NCI-H1436 (cell line): ENCODE data around the gene AKR1A1.
"Not testable (repeated sequence)": the region's sequence is repeated elsewhere in the genome, so short reads cannot be mapped to it uniquely, and the experiment has no call there.

ENCODE experiments used
- DNase-seq: peaks from one replicate; lab custom pipeline; 2025; lab: John Stamatoyannopoulos, UW

Gene AKR1A1

DNA sequence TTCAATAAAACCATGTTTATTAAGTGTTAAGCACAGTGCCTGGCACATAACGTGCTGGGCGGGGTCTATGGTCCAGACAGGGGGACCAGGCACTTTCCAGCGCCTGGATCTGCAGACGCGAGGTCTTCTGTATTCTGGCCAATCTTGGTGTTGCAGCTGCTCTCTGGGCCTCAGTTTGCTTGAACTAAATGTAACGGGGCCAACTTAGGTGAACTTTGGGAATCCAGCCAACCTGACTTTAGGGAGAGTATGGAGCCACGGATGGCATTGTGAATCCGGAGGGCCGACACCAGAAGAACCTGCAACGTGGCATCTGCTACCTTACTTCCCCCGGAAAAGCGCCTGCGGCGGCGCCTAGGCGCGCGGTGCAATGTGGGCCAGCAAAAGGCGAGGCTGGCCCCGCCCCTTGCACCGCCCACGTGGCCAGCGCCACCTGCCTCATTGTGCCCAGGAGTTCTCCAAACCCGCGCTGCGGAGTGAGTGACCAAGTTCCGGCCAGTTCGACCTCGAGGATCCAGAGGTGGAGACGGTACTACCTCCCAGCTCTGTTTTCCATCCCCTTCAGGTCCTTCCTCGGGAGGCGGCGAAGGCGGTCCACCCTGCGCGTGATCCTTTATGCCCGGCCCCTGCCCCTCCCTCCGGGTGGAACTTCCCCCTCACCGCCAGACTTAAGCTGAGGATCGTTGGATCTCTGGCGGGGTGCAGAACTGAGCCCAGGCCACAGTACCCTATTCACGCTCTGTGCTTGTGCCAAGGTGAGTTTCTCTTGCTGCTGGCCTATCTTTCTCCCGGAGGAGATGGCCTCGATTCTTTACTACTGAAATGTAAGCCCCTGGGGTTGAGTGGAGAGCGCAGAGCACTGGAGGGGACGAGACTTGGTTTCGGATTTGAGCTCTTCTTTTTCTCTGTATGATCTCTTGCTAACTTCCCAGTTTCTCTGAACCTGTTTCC, at the start of gene AKR1A1:
AKR1A1 (plus strand) TSS at position 426 of the 951 bp plus-strand sequence. CDS start 10,969 bp downstream, outside the sequence.
- DNase-seq: peak; percentile 90

DNA sequence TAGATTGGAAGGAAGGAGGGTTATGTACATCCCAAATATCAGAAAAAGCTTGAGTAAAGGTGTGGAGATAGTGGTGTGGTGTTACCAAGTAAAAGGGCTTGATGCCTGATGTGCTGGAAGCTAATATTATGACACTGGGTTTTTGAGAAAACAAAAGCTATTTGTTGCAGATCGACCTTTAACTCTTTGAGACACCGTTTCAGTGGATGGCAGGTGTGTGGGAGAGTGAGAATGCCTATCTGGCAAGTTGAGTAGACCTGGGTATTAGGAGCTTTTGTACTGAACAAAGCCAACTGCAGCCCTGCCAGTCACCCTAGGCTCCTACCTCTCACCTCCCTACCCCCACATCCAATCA, 49.1 kb upstream of the AKR1A1 start:
- DNase-seq: no peak

DNA sequence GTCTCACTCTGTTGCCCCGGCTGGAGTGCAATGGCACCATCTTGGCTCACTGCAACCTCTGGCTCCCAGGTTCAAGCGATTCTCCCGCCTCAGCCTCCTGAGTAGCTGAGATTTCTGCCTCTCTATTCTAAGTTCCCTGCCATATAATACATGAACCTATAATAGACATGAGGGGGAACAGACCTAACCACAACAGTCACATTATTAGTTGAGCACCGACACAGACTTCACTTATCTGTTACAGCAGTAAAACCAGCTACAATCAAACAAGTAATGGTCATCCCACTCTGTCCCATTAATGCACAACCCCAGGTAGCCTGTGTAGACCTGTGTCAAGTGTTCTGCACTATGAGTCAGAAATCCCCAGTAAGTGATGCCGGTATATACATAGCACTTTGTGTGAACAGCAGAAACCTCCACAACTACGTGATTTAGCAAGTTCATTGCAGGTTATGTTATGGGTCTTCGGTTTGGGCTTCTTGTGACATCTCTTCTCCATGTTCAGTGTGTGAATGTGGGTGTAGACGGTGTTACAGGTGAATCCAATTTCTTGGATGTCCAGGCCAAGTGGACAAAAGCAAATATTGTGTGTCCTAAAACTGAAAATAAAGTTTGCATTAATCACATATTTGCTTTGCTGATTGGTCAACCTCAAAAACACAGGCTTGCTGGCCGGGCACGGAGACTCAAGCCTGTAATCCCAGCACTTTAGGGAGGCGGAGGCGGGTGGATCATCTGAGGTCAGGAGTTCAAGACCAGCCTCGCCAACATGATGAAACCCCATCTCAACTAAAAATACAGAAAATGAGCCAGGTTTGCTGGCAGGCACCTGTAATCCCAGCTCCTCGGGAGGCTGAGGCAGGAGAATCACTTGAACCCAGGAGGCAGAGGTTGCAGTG, 46.9 kb upstream of the AKR1A1 start:
- no peak for DNase-seq

DNA sequence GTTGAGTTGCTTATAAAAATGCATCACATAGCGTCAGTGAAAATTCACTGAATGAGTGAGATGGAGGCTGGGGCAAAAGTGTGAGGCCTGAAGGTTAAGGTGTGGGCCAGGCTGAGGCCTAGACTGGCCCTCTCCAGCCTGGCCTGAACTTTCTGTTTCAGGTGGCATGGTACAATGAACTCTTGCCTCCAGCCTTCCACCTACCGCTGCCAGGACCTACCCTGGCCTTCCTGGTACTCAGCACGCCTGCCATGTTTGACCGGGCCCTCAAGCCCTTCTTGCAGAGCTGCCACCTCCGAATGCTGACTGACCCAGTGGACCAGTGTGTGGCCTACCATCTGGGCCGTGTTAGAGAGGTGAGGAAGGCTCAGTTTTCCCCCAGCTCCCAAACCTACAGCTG, 43.4 kb upstream of the AKR1A1 start:
- DNase-seq: no peak

DNA sequence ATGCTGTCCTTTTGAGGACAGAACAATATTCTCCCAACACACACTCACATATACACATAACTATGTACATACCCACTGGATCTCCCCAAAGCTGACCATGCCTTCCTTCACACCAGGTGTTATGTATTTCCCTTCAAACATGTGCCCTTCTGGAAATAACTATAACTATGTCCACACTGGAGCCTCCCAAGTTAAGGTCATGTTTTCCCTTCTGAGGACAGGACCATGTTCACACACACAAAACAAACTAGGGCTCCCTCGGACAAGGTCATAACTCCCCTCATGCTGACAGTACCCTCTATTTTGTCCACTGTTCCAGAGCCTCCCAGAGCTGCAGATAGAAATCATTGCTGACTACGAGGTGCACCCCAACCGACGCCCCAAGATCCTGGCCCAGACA, 42.7 kb upstream of the AKR1A1 start:
- no peak for DNase-seq

DNA sequence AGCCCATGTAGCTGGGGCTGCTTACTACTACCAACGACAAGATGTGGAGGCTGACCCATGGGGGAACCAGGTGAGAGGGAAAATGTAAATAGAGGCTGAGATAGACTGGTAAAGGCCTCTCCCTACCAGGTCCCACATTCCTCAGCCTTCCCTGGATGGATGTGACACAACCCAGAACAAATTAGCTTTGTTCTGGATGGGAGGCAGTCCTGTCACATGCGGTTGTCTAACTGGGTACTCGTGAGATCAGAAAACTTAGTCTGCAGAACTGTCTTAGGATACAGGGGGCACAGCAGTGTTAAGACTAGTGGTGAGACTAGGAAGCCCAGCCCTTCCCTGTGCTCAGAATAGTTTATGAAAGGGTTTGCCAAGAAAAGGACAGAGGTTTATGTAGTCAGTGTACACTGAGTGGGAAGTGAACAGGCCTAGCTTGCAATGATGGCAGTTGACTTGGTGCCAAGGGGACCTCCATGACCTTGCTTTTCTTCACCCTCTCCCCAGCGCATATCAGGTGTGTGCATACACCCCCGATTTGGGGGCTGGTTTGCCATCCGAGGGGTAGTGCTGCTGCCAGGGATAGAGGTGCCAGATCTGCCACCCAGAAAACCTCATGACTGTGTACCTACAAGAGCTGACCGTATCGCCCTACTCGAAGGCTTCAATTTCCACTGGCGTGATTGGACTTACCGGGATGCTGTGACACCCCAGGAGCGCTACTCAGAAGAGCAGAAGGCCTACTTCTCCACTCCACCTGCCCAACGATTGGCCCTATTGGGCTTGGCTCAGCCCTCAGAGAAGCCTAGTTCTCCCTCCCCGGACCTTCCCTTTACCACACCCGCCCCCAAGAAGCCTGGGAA, 42.1 kb upstream of the AKR1A1 start:
- no peak for DNase-seq

DNA sequence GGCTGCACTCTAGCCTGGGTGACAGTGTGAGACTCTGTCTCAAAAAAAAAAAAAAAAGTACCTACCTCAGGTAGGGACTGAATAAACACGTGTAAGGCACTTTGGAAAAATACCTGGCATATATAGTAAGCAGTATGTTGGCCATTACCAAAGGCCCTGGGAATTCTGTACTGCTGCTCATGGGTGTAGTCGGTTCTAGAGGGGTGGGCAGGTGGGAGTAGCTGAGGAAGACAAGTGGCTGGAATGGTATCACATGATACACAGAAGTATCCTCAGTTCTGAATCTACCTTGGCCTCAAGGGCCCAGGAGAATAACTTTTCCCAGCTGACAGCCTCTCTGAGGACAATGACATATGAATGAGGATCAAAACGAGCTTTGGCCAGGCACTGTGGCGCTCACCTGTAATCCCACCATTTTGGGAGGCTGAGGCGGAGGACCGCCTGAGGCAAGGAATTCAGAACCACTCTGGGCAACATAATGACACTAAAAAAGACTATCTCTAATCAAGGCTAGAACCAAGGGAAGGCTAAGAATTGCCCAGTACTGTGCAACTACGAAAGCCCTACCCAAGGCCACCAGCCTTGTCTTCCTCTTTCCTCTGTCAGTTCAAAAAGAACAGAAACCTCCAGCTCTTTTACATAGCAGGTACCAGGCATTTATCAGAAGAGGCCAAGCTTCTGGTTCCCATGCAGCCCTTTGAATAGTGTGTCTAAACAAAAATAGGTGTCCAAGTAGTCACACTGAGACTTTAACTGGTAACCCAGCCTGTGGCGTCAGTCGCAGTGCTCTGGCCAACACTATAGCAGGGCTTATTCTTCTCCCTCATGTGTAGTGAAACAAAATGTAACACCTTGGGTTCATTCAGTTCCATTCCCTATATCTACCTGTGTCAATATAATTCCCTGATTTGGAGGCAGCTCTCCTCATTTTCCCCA, 40.3 kb upstream of the AKR1A1 start:
- no peak for DNase-seq

DNA sequence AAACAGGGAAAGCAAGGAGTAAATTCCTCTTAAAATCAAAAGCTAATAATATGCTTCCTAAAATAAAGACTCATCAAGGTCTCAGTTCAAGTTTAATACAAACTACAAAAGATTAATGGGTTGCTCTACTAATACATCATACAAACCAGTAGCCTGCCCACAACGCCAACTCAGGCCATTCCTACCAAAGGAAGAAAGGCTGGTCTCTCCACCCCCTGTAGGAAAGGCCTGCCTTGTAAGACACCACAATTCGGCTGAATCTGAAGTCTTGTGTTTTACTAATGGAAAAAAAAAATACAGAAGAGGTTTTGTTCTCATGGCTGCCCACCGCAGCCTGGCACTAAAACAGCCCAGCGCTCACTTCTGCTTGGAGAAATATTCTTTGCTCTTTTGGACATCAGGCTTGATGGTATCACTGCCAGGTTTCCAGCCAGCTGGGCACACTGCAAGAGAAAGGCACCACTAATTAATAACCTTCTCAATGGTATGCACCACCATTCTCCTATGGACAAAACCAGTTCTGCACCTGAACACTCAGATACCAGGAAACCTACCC, 39.6 kb upstream of the AKR1A1 start:
- no peak for DNase-seq

DNA sequence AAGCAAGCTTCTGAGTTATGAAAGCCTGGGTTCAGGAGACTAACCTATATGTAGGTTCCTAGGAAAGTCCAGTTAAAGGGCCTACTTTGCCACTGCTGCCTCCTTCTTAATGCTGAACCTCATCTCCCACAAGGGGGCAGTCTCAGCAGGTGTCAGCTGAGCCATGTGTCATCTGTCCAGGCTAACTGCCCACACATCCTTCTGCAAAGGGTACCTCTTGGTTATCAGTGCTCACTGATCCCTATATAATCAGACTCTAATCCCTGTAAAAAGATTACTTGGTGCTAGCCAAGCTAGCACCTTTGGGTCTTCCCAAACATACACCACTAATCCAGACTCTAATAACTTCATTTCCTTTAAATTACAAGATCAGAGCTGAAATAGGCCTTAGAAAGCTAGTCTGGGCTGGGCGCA, 38.0 kb upstream of the AKR1A1 start:
- DNase-seq: peak; percentile 33

DNA sequence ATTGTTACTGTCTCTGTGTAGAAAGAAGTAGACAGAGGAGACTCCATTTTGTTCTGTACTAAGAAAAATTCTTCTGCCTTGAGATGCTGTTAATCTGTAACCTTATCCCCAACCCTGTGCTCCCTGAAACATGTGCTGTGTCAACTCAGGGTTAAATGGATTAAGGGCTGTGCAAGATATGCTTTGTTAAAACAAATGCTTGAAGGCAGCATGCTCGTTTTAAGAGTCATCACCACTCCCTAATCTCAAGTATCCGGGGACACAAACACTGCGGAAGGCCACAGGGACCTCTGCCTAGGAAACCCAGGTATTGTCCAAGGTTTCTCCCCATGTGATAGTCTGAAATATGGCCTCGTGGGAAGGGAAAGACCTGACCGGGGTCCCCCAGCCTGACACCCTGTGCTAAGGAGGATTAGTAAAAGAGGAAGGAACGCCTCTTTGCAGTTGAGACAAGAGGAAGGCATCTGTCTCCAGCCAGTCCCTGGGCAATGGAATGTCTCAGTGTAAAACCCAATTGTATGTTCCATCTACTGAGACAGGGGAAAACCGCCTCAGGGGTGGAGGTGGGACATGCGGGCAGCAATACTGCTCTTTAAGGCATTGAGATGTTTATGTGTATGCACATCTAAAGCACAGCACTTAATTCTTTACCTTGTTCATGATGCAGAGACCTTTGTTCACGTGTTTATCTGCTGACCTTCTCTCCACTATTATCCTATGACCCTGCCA, 36.9 kb upstream of the AKR1A1 start:
- DNase-seq: not testable (repeated sequence)

DNA sequence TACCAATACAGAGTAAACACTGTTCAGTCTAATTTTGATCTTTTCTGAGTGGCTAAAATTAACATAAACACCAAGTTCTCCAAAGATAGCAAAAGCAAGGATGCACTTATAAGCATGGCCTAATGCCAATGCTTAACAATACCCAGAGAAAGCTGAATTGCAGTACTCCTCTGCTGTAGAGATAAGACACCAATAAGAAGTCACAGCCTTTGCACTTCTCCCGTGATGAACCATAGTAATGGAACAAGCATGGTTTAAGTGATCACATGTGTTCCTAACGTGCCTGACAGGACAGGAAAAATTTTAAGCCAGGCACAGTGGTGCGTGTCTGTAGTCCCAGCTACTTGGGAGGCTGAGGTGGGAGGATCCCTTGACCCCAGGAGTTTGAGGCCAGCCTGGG, 34.6 kb upstream of the AKR1A1 start:
- DNase-seq: no peak

DNA sequence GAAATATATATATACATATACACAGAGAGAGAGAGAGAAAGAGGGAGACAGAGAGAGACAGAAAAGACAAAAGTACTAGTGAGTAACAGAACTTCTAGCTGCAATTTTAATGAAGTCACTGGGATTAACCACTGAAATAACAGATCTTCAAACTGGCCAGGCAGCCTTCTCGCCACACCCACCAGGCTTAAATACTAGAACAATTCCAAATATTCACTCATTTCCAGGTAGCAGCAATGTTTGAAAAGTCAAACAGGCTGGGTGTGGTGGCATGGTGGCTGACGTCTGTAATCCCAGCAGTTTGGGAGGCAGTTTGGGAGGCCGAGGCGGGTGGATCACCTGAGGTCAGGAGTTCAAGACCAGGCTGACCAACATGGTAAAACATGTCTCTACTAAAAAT, 34.2 kb upstream of the AKR1A1 start:
- DNase-seq: no peak

DNA sequence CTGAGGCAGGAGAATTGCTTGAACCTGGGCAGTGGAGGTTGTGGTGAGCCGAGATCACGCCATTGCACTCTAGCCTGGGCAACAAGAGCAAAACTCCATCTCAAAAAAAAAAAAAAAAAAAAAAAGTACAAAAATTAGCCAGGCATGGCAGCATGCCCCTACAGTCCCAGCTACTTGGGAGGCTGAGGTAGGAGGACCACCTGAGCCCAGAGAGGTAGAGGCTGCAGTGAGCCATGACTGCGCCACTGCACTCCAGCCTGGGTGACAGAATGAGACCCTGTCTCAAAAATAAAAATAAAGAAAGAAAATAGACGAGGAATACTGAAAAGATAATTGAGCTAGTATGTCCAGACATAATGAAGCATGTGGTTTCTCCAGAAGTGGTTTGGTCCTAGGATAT, 32.3 kb upstream of the AKR1A1 start:
- not testable (repeated sequence) for DNase-seq

DNA sequence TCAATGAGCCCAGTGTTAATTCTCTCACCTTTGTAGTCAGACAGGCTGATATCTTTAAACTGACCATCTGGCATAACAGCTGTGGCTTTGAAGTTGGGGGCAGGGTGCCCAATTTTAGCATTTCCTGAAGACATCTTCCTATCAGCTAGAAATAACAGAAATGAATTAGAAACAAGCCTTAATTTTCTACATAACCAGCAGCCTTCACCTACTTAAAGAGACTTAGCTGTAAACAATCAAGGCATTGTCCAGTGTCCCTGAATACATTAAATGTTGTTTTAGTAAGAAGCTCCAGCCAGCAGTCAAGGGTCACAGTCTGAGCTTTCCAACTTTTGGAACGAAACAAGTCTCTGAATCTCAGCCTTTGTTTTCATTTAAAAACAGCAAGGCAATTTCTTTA, 31.7 kb upstream of the AKR1A1 start:
- no peak for DNase-seq

DNA sequence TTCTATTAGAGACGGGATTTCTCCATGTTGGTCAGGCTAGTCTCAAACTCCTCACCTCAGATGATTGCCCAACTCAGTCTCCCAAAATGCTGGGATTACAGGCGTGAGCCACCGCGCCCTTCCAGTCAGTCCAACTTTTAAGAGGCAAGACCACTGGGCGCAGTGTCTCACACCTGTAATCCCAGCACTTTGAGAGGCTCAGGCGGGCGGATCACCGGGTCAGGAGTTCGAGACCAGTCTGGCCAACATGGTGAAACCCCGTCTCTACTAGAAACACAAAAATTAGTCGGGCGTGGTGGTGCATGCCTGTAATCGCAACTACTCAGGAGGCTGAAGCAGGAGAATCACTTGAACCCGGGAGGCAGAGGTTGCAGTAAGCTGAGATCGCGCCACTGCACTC, 30.9 kb upstream of the AKR1A1 start:
- not testable (repeated sequence) for DNase-seq

DNA sequence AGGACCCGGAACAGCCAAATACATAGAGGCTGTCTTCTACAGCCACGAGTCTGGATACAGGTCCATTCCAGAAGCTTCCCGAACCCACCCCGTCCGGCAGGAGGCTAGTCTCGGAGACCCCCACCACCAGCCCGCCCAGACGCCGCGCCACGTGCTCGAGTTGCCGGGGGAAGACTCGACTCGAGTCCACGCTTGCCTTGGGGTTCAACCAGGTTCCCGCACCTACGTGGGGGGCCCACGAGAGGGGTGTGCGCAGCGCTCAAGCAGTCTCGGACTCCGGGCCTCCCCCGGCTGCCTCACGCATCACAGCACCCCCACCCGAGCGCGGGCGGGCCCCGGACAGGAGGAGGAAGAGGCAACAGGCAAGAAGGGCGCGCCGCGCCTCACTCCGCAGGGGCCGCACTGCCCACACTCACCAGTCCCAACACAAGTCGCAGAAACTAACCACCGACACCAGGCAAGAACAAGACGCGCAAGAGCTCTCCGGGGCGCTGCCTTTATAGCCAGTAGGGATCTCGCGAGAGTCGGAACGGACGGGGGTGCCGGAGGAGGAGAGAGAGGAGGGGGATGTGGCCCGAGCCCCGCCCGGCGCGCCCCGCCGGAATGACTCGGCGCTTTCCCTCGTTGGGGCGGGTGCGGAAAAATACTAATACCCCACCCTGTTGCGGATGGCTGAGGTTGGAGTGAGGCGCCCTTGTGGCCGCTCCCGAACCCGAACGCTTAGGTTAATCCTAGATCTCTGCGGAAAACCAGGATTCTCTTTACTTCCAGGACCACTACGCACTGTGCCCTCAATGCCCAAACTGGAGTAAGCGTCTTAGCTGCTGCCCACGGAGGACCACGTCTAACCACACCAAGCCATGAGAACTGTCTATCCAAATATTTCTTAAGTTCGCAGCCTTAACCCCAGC, 29.0 kb upstream of the AKR1A1 start, which contains the start of gene PRDX1:
PRDX1 (minus strand) TSS at position 472 of the 911 bp plus-strand sequence. CDS start 2,841 bp downstream, outside the sequence.
- DNase-seq: peak; percentile 95

DNA sequence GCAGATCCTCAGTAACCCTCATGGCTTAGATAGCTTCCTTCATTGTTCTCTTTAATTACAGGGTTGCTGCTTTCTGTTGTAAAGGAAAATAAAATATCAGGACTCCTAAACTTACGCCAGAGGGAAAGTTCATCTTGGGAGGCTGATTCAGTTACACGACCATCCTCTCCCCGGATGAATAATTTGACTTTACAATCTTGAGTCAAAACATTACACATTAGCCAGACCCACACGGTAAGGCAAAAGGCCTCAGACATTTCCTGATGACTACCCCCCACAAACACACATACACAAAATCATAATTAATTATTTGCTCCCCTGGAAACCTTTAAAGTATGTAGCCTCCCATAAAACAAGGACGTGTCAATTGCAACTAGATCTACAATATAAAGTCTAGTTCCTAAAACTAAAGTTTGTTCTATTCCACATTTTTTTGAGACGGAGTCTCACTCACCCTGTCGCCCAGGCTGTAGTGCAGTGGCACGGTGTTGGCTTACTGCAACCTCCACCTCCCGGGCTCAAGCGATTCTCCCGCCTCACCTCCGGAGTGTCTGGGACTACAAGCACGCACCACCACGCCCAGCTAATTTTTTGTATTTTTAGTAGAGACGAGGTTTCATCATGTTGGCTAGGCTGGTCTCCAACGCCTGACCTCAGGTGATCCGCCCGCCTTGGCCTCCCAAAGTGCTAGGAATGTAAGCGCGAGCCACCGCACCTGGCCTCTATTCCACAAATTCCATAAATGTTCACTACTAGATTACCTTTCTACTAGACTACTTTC, 28.1 kb upstream of the AKR1A1 start:
- DNase-seq: no peak

DNA sequence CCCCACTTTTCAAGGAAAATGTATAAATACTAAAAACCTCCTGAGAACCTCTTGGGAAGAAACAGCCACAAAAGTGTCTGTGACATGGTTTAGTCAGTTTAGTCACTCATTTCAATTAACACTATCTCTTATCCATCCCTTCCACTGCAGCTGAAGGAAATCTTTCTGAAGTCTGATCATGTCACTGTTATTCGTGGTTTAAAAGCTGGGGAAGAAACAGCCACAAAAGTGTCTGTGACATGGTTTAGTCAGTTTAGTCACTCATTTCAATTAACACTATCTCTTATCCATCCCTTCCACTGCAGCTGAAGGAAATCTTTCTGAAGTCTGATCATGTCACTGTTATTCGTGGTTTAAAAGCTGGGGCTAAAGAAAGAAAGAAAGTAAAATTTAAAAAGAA, 27.1 kb upstream of the AKR1A1 start:
- DNase-seq: not testable (repeated sequence)
